ENCODE data around the gene TNF. TPM values are rescaled to one million over a fixed set of nuclear protein-coding genes. Genes with fewer than 3 reads are reported as not detected.

TNF gene
- total and polyA plus RNA-seq, 4 experiments from 2014 or later = 3.9 to 28.2 (median 17.5) TPM

DNA sequence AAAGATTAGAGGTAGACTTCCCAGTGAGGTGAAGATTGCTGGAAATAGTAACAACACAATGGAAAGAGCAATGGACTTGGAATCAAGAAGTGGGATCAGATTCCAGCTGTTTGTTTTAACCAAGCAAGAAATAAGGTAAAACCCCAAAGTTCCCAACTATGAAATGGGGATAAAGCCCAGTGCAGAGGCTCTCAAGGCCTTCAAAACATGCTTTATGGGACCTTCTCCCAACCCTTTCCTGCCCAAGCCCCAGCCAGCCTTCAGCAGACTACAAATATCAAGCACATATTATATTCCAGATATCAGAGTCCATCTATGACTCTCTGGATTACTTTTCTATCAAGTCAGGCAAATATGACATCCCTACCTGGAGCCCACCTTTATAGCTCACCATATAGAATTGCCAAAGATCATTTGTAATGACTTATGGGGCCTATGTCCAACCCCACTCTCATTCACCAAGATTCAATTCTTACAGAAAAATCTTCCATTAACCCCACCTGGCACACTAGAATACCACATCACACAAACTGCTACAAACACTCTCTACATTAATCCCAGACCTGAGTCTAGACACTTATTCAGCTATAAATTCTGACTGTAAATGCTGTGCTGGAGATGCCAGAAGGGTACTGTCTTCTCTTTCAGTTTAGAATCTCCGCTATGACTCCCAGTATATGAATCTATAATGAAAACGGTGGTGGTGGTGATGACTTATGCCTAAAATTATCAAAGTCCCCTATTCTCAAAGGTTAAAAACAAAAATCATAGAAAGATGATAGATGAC, 39.6 kb upstream of the TNF start:
- CTCF ChIA-PET (ENCODE audit: partially characterized antibody) = no interaction called here

GRCh38 chr6:31538805-31539400, 36.5 kb upstream of the TNF start:
- Mint-ChIP-seq H3K27ac (peak overlapping the region; percentile 72 to 100 (median 94)), H3K4me3 (peak overlapping the region; percentile 46 to 99 (median 98)), H3K9me3 (peaks cover 0 to 4% (median 0%) of the 10 kb centered on the region in 8 donors), H3K36me3 (peaks cover 61 to 74% of the 10 kb centered on the region in 2 donors), H3K4me1 (peaks cover 39 to 72% (median 56%) of the 10 kb centered on the region in 4 donors), H3K27me3 (no peaks in the 10 kb centered on the region)
- H3K4me1 ChIP-seq (ENCODE audit: insufficient read depth, low read length) = peaks cover 39% of the 10 kb centered on the region
- DNase-seq = peak in 1 of 5 donors; percentile 54
- peaks cover 55% of the 10 kb centered on the region for H3K36me3 ChIP-seq (ENCODE audit: insufficient read depth, low read length)
- ChIA-PET POLR2A (ENCODE audit: partially characterized antibody) (interaction anchor here (0.7 to 52.5 kb wide), 6 partner anchors 8 to 77 kb away, joined by 3 to 3597 read pairs (median 28); partner anchors contain the start of genes LST1, LTA, LTB and MCCD1), CTCF (ENCODE audit: partially characterized antibody) (interaction anchor here (1.0 to 35.1 kb wide), 4 partner anchors 10 to 60 kb away, joined by 4 to 1152 read pairs (median 6); partner anchors contain the start of gene NCR3)
- no peaks in the 10 kb centered on the region for H3K27me3 ChIP-seq (ENCODE audit: insufficient read depth, low read length)
- intact Hi-C loops (cut with micrococcal nuclease) = no loop called here
- H3K4me3 ChIP-seq (ENCODE audit: low read length in 2 of 2) = no peak overlapping the region
- H3K9me3 ChIP-seq (ENCODE audit: control insufficient read depth in 1 of 2, low read length in 2 of 2) = no peaks in the 10 kb centered on the region
- H3K27ac ChIP-seq (ENCODE audit: low read depth, low read length) = peak overlapping the region; percentile 94

More for the DNA sequence above, 39.6 kb upstream of the TNF start:
- Histone ChIP-seq H3K4me1 (ENCODE audit: insufficient read depth, low read length) (peaks cover 30% of the 10 kb centered on the region), H3K27me3 (ENCODE audit: insufficient read depth, low read length) (no peaks in the 10 kb centered on the region), H3K9me3 (ENCODE audit: control insufficient read depth in 1 of 2, low read length in 2 of 2) (no peaks in the 10 kb centered on the region), H3K27ac (ENCODE audit: low read depth, low read length) (no peak overlapping the region), H3K4me3 (ENCODE audit: low read length in 2 of 2) (no peak overlapping the region), H3K36me3 (ENCODE audit: insufficient read depth, low read length) (peaks cover 84% of the 10 kb centered on the region)
- intact Hi-C loops (cut with micrococcal nuclease) = no loop called here
- Mint-ChIP-seq H3K27ac (peak overlapping the region in 6 of 7 donors; percentile 24 to 83 (median 54)), H3K36me3 (peaks cover 80 to 86% of the 10 kb centered on the region in 2 donors), H3K4me3 (no peak overlapping the region), H3K4me1 (peaks cover 34 to 63% (median 41%) of the 10 kb centered on the region in 4 donors), H3K27me3 (no peaks in the 10 kb centered on the region), H3K9me3 (peaks cover 0 to 2% (median 0%) of the 10 kb centered on the region in 8 donors)
- POLR2A ChIA-PET (ENCODE audit: partially characterized antibody) = interaction anchor here (1.0 kb wide), 1 partner anchor 12 kb away, joined by 3 read pairs; the partner anchor contains the start of gene NFKBIL1
- no peak for DNase-seq

- peak overlapping the region; percentile 96 to 99 (median 98) for H3K4me3 Mint-ChIP-seq
- intact Hi-C loops (cut with micrococcal nuclease) = loop anchor here (1.0 to 5.0 kb wide), 4 partner anchors 46 to 277 kb away; partner anchors contain the start of genes BAG6, HLA-C, HSPA1A and HSPA1L
- DNase-seq = no peak
- Histone ChIP-seq H3K4me1 (ENCODE audit: insufficient read depth, low read length) (peaks cover 39% of the 10 kb centered on the region), H3K27me3 (ENCODE audit: insufficient read depth, low read length) (no peaks in the 10 kb centered on the region), H3K36me3 (ENCODE audit: insufficient read depth, low read length) (peaks cover 37% of the 10 kb centered on the region), H3K27ac (ENCODE audit: low read depth, low read length) (peak overlapping the region; percentile 94), H3K9me3 (ENCODE audit: control insufficient read depth in 1 of 2, low read length in 2 of 2) (no peaks in the 10 kb centered on the region), H3K4me3 (ENCODE audit: low read length in 2 of 2) (peak overlapping the region; percentile 96 to 97)
- peaks cover 40 to 68% (median 53%) of the 10 kb centered on the region in 4 donors for H3K4me1 Mint-ChIP-seq
- H3K36me3 Mint-ChIP-seq = peaks cover 44 to 56% of the 10 kb centered on the region in 2 donors
- ChIA-PET CTCF (ENCODE audit: partially characterized antibody) (interaction anchor here (0.6 to 35.1 kb wide), 9 partner anchors 10 to 111 kb away, joined by 3 to 1152 read pairs (median 13); partner anchors contain the start of genes BAG6, LTB, MICB and NCR3), POLR2A (ENCODE audit: partially characterized antibody) (interaction anchor here (1.0 to 52.5 kb wide), 23 partner anchors 9 to 1432 kb away, joined by 3 to 3597 read pairs (median 8); partner anchors contain the start of genes ABHD16A, C6orf47, CLIC1 and CSNK2B)
- no peaks in the 10 kb centered on the region for H3K27me3 Mint-ChIP-seq
- peaks cover 0 to 4% (median 0%) of the 10 kb centered on the region in 8 donors for H3K9me3 Mint-ChIP-seq
- H3K27ac Mint-ChIP-seq = peak overlapping the region; percentile 85 to 100 (median 99)
Observed at GRCh38 chr6:31540640-31541039, 34.7 kb upstream of the TNF start.

- Histone ChIP-seq H3K9me3 (ENCODE audit: control insufficient read depth in 1 of 2, low read length in 2 of 2) (no peaks in the 10 kb centered on the region), H3K27ac (ENCODE audit: low read depth, low read length) (peak overlapping the region; percentile 94), H3K4me3 (ENCODE audit: low read length in 2 of 2) (peak overlapping the region; percentile 96 to 97), H3K36me3 (ENCODE audit: insufficient read depth, low read length) (peaks cover 32% of the 10 kb centered on the region), H3K4me1 (ENCODE audit: insufficient read depth, low read length) (peaks cover 41% of the 10 kb centered on the region), H3K27me3 (ENCODE audit: insufficient read depth, low read length) (no peaks in the 10 kb centered on the region)
- Mint-ChIP-seq H3K27me3 (no peaks in the 10 kb centered on the region), H3K36me3 (peaks cover 38 to 51% of the 10 kb centered on the region in 2 donors), H3K27ac (peak overlapping the region; percentile 94 to 100 (median 99)), H3K4me3 (peak overlapping the region; percentile 96 to 99 (median 98)), H3K4me1 (peaks cover 36 to 63% (median 49%) of the 10 kb centered on the region in 4 donors), H3K9me3 (peaks cover 0 to 4% (median 0%) of the 10 kb centered on the region in 8 donors)
- intact Hi-C loops (cut with micrococcal nuclease) = loop anchor here (1.0 to 5.0 kb wide), 4 partner anchors 47 to 276 kb away; partner anchors contain the start of genes BAG6, HLA-C, HSPA1A and HSPA1L
- CTCF ChIA-PET (ENCODE audit: partially characterized antibody) = interaction anchor here (0.6 to 35.1 kb wide), 14 partner anchors 10 to 125 kb away, joined by 3 to 1152 read pairs (median 6); partner anchors contain the start of genes BAG6, LST1, LTB and MICB
- POLR2A ChIA-PET (ENCODE audit: partially characterized antibody) = interaction anchor here (0.7 to 52.5 kb wide), 42 partner anchors 9 to 1431 kb away, joined by 3 to 3597 read pairs (median 4); partner anchors contain the start of genes ABHD16A, BAG6, C6orf47 and CLIC1
- peak; percentile 80 to 91 (median 84) for DNase-seq
Observed at GRCh38 chr6:31541059-31541657, 34.2 kb upstream of the TNF start.

- H3K4me1 Mint-ChIP-seq = peaks cover 38 to 63% (median 51%) of the 10 kb centered on the region in 4 donors
- H3K9me3 Mint-ChIP-seq = peaks cover 0 to 4% (median 0%) of the 10 kb centered on the region in 8 donors
- peak within 1 kb of the TSS; percentile 94 for H3K27ac ChIP-seq (ENCODE audit: low read depth, low read length)
- DNase-seq = peak; percentile 95 to 97 (median 96)
- H3K36me3 Mint-ChIP-seq = peaks cover 32 to 44% of the 10 kb centered on the region in 2 donors
- H3K27me3 ChIP-seq (ENCODE audit: insufficient read depth, low read length) = no peaks in the 10 kb centered on the region
- peak within 1 kb of the TSS; percentile 96 to 97 for H3K4me3 ChIP-seq (ENCODE audit: low read length in 2 of 2)
- H3K27me3 Mint-ChIP-seq = no peaks in the 10 kb centered on the region
- intact Hi-C loops (cut with micrococcal nuclease) = loop anchor here (1.0 to 5.0 kb wide), 7 partner anchors 30 to 275 kb away; partner anchors contain the start of genes BAG6, HLA-C, HSPA1A and HSPA1L
- H3K4me1 ChIP-seq (ENCODE audit: insufficient read depth, low read length) = peaks cover 48% of the 10 kb centered on the region
- peak within 1 kb of the TSS; percentile 94 to 100 (median 99) for H3K27ac Mint-ChIP-seq
- no peaks in the 10 kb centered on the region for H3K9me3 ChIP-seq (ENCODE audit: control insufficient read depth in 1 of 2, low read length in 2 of 2)
- H3K36me3 ChIP-seq (ENCODE audit: insufficient read depth, low read length) = peaks cover 25% of the 10 kb centered on the region
- ChIA-PET CTCF (ENCODE audit: partially characterized antibody) (interaction anchor here (1.0 to 35.1 kb wide), 14 partner anchors 9 to 284 kb away, joined by 3 to 1152 read pairs (median 6); partner anchors contain the start of genes BAG6, LST1, LTB and MICB), POLR2A (ENCODE audit: partially characterized antibody) (interaction anchor here (0.7 to 52.5 kb wide), 41 partner anchors 9 to 1430 kb away, joined by 3 to 3597 read pairs (median 5); partner anchors contain the start of genes ABHD16A, BAG6, C6orf47 and CLIC1)
- peak within 1 kb of the TSS; percentile 96 to 99 (median 98) for H3K4me3 Mint-ChIP-seq
Observed at GRCh38 chr6:31541658-31542521, 33.5 kb upstream of the TNF start, which contains the start of gene DDX39B. Gene DDX39B (minus strand): TSS chr6:31542003. CDS start chr6:31540532, 1,471 bp downstream.

Data from CD4-positive, alpha-beta memory T cell (primary cell).